Skin epidermis (tissue), 12 donors: ENCODE results near the gene PTPRN2.

ENCODE experiments used
- H3K27ac ChIP-seq, 21 experiments: fragments of 200-600 bp; sonication (generic) in 11 of 21; one replicate each; pipeline ENCODE4 v1.5.0; 2020; ENCODE audit warnings: mild to moderate bottlenecking in 3 of 21, inconsistent platforms in 2 of 21, moderate library complexity in 2 of 21
- H3K4me3 ChIP-seq, 7 experiments: fragments of 200-600 bp; sonication (generic) in 2 of 7; one replicate each; pipeline ENCODE4 v1.5.0; 2020; ENCODE audit warnings: inconsistent platforms in 2 of 7, mild to moderate bottlenecking in 2 of 7, moderate library complexity in 1 of 7

The PTPRN2 gene

DNA sequence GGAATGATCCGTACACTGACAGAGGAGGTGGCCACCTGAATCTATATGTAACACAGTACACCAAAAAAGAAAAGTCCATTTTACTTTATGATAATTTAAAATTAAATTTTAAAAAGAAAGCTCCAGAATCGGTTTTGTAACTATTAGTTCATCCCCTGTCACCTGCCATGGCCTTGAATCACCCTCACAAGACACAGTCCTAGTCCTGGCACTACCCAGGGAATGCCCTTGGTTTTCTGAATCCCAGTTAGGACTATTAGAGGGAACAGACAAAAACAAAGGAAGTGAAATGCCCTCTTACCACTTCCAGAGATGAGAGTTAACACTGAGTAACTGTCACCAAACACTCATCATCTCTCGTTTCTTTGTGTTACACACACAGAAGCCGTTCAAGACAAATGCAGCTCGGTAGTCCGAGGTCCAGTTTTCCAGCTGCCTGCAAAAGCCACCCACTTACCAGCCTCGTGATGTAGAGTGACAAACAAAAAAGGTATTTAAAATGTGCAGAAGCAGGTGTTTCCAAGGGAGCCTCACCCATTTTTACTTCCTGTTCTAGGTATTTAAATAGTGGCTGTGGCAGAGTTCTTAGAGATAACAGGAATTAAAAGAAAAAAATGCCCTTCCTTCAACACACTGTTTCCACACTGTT lies 6.1 kb downstream of the PTPRN2 start:
- Histone ChIP-seq H3K27ac (no peak overlapping the region), H3K4me3 (no peak overlapping the region)

DNA sequence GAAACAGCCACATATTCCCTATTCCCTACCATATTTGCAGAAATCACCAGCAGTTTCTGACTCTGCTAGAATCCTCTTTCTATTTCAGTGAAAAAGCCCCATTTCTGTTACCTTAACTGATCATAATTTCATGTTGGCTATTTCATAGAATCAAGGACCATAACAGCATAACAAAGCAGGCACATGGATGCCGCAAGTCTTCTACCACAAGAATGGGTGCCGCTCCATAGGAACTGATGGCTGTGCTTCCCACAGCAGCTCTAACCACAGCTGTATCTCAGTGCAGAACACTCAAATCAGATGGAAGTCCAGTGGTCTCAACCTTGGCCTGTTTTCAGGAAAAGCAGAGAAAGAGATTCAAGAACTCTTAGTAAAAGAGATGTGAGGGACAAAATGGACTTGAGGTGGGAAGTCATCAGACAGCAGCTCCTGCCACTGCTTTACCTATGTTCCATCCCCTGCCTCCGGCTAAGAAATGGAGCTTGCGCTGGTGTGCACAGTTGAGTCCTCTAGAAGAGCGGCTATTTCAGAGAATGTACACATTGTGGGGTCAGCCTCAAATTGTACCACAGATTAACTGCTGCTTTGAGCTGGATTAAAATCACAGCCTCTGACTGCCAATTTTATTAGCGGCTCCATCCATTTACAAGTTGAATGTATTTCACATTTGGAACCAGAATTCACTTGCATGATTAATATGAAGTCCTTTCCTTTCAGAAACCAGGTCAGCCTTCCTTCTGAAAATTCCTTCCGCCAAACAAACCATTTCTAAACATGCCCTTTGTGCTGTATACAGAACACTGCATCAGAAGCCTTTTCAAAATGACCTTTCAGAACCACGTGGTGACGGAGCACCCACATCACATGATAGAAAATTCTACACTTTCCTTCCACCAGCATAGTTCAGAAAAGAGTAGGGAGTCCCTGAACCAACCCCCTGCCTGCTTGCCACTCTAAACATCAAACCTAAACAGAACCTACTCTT lies 7.7 kb downstream of the PTPRN2 start:
- H3K4me3 ChIP-seq: no peak overlapping the region
- H3K27ac ChIP-seq: no peak overlapping the region

DNA sequence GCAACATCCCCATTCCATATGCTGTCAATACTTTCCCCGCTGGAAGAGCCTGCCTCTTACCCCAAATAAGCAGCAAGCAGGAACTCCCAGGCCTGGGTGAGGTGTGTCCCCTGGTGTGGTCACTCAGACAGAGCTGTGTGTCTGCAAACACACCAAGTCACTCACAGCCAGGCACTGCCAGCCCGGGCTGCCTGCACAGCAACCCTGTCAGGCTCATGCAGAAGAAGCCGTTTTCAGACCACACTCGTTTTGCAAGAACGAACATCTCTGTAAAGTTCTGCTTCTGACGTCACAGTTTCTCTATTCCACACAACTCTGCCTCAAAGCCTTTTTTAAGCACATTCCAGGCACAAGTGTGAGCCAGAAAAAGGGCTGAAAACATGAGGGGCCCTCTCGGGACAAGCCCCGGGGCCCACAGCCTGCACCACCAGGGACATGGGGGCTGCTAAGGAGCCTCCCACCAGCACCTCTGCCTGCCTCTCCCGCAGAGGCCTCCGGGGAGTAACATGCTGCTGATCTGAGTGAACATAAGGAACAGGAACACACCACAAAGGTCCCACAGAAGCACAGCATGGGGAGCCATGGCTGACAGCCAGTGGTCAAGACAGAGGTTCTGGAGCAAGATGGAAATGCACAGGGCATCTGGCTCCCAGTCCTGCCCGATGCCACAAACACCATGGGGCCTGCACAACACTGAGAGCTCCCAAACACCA lies 11.4 kb downstream of the PTPRN2 start:
- Histone ChIP-seq H3K27ac (no peak overlapping the region), H3K4me3 (no peak overlapping the region)

DNA sequence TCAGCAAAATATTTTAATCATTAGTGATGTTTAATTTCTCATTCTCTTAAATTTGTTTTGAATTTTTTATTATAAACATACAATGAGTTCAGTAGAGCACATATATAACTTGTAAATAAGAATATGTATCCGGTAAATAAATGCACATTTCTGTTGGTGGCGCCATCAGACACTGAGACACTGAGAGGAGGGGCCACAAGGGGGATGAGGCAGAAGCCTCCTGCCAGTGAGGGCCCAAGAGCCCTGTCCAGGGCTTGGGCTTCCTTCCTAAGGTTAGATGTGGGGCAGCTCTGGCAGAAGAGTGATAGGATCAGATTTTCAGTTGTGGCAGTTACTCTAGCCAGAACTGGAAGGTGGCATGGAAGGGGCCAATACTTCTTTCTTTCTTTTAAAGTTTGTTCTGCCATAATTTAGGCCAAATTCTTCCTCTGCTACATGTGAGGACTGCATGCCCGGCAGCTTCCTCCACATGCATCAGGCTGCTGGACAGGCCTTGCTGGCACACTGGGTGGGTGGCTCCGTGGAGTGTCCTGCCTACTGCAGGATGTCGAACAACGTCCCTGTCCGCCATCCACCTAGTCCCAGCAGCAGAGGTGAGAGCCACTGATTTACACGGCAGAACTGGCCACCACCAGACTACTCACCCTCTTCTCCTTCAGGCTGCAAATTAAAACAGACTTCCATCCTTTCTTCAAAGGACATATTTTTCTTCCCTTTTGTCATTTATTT lies 13.2 kb downstream of the PTPRN2 start:
- no peak overlapping the region for H3K27ac ChIP-seq
- no peak overlapping the region for H3K4me3 ChIP-seq

DNA sequence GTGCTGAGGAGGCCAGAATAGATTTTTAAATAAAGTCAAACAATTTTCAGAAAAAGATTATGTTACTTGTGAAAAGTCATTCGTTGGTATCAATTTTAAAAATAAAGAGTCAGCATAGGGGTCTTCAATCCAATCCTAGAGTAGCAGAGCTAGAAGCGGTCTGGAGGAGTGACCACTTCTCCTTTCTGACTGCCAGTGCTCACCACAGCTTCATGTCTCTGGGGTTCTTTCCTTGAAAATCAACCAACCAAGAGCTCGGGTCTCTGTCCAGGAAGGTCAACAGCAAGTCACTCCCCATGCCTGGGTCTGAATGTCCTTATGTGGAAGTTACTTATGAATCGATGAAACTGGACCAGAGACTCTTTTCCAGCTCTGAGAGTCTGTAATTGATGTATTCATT lies 14.3 kb downstream of the PTPRN2 start:
- no peak overlapping the region for H3K27ac ChIP-seq
- H3K4me3 ChIP-seq: no peak overlapping the region

DNA sequence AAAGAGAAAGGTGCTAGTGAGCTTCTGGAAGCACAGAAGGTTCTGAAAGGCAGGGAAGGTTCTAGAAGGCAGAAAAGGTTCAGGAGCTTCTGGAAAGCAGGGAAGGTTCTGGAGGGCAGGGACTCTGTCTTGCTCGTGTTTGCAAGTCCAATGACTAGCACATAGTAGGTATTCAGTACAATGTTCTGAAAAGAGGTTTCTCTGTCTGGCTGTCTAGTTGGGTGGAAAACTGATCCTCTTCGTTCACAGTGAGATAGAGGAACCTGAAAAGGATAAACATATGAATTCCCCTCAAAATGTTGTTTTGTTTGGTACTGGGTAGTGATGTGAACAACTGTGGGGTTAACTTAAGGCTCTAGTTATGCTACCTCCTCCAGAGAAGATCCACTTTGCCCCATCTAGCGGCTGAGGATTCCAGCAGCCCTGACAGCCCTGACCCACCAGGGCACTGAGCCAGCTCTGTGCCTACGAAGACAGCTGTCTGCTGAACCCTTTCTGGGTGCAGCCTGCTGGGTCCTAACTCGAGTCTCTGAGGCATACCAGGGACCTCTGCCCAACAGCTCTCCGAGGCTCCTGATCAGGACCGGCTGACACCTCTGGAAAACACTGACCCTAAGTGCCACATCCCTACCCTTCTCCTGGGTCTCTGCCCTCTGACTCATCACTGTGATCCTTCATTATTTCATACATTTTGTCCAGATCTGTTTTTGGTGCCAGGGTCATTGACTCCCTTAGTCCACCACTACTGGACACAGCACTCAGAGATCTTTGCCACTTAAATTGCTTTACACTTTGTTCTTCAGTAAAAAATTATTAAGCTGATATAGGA lies 15.4 kb downstream of the PTPRN2 start:
- Histone ChIP-seq H3K27ac (no peak overlapping the region), H3K4me3 (no peak overlapping the region)

DNA sequence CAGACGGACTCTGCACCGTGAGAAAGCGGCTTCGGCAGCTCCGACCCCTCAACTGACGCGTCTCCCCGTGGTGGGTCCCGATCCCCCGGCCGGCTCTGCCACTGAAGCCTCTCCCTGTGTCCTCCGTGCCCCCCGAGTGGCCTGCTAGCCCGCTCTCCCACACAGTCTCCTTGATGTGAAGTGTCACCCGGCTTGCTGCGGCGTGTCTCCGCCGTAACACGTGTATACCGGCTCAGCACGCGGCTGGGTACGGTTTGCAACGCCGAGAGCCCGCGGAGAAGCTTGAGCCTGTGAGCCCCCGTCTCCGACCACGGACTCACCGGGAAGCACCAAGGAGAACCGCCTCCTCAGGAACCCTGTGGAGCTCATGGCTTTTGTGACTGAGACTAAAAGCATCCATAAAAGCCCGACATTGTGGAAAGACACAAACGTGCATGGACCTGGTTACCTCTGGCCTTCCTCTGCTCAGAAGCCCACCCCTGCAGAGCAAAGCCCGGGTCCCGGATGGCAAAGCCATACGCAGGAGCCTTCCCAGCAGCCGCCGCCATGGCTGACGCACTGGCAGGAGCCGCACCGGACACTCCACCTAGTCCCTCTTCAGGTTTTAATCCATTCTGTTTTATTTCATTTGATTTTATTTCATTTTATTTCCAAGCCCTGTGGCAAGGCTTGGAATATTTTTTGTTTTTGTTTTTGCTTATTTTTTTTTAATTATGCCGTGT lies 17.0 kb downstream of the PTPRN2 start:
- Histone ChIP-seq H3K4me3 (no peak overlapping the region), H3K27ac (no peak overlapping the region)

DNA sequence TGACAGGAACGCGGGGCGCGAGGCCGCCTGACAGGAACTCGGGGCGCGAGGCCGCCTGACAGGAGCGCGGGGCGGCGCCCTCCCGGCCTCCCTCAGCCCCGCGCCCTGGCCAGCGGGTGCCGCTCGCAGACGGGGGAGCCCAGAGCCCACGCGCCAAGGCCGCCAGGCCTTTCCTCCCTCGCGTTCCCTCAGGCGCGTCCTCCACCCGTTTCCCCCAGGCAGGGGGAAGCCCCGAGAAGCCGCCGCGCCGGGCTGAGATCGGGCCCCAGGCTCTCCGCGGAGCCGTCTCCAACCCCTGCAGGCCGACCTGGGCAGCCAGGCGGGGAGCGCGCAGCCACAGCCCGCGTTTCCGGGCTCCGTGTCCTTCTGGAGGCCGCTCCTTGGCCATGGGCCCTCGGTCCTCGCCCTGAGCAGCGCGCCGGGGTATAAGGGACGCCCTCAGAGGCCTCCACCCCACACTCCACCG lies 17.7 kb downstream of the PTPRN2 start:
- H3K4me3 ChIP-seq: no peak overlapping the region

DNA sequence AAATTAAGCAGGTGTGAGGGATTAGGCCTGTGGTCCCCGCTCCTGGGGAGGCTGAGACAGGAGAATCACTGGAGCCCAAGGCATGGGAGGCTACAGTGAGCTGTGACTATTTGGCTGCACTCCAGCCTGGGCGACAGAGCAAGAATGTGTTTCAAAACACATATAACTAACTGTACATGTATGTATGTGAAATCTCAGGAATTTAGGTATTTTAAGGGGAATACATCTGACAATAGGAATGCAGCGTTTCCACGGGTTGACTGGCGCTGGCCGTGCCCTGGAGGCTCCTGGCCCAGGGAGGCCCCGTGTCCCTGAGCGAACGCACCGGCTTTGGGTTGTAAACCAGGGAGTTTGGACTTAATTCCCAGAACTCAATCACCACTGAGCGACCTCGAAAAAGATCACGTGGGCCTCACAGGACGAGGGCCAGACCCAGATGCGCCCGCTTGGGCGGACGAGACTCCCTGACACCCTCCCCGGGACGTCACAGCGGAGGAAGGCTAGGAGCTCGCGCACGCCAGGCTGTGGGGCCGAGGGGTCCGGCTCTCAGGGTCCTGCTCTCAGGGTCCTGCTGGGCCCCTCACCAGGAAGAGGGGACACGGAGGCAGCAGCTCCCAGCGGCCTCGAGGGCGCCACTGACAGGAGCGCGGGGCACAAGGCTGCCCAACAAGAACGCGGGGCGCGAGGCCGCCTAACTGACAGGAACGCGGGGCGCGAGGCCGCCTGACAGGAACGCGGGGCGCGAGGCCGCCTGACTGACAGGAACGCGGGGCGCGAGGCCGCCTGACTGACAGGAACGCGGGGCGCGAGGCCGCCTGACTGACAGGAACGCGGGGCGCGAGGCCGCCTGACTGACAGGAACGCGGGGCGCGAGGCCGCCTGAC lies 18.4 kb downstream of the PTPRN2 start:
- no peak overlapping the region for H3K4me3 ChIP-seq
- H3K27ac ChIP-seq: no peak overlapping the region

More for the DNA sequence above, 17.7 kb downstream of the PTPRN2 start:
- no peak overlapping the region for H3K27ac ChIP-seq

DNA sequence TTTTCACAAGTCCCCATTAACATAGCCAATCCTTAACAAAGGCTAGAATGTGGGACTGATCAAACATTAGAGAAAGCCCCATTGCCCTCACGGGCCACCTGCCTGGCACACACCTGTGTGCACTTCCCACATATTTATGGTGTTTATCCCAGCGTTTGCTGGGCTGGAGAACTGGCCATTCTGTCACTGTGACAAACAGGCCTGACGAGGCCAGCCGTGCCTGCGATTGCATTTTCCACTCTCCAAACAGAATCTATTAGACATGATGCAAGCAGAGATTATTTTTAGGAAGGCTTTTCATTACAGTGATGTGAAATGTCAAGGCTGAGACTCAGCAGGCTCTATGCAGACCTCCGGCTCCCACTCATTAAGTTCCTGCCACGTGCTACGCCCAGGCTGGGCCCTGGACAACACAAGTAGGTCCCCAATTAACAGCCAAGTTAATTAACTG lies 20.4 kb downstream of the PTPRN2 start:
- Histone ChIP-seq H3K27ac (no peak overlapping the region), H3K4me3 (no peak overlapping the region)

DNA sequence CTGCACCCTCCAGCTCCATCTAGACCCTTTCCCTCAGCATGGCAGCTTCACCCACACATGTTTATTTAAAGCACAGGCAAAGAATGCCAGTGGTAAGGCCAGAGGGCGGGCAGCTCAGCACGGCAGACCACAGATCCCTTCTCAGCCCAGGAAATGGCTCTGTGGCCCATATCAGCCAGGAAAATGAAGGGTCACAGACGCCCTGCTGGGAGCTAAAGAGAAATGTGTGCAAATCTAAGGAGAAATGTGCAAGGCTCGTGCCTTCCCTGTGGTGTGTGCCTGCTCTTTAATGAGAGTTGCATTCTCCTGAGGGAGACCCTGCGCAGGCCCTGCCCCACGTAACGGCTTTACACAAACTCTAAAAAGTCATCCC lies 23.0 kb downstream of the PTPRN2 start:
- no peak overlapping the region for H3K4me3 ChIP-seq
- H3K27ac ChIP-seq: no peak overlapping the region

DNA sequence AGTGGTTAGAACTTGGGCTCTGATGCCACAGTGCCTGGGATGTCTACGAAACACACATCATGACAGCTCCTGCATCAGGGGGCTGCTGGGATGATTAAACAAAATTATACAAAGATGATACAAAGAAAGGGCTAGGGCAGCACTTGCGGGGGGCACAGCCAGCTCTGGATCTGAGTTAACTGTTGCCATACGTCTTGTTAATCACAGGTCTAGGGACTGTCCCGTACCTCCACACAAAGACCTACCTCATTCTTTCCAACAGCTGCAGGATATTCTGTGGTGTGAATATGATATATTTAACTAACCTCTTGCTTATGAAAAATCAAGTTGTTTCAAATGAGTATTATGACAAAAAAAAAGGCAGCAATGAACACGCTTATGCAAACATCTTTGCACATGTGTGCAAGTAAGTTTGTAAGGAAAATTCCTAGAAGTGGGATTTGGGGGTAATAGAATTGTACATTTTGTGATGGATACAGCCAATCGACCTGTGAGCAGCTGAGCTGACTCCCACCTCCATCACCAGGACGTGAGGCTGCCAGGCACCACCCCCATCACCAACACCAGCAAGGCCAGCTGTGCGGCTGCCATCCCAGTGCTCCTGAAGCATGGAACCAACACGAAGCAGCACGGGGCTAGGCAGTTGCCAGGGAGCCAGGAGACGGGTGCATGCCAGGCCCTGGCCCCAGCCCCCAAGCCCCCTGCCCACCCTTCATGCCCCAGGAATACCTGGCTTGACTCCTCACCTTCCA lies 23.5 kb downstream of the PTPRN2 start:
- no peak overlapping the region for H3K4me3 ChIP-seq

DNA sequence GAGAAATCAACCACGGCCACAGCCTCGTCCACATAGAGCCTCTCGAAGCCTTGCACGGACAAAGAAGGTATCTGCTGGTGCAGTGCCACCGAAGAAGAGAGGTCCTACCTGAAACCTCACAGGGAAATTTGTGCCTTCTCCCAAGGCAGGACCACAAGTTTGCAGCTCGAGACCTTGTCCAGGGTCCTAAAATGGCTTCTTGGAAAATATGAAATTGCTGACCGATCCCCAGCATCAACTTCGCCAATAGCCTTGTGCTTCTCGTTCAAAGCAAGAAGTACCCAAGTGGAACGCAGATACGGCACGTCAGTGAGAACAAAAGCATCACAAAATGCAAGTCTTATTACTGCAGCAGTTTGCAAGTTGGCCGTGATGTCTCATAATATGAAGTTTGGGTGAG lies 24.6 kb downstream of the PTPRN2 start:
- no peak overlapping the region for H3K27ac ChIP-seq
- H3K4me3 ChIP-seq: no peak overlapping the region

More for the DNA sequence above, 23.5 kb downstream of the PTPRN2 start:
- no peak overlapping the region for H3K27ac ChIP-seq

DNA sequence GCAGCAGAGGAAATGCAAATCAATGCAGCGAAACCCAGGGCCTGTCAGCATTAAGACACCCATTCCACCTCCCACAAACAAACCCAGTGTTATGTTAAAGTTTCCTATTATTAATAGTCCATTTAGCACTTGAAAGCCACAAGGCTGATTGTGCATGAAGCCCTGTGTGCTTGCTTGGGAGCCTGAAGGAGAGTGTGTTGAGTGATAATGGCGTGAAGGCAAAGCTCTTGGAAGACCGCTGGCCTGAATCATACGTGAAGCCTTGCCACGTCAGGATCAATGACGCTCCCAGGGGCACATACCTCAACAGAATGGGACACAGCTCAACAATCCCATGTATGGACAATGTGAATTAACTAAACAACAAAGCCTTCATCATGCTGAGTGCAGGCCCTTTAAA lies 25.1 kb downstream of the PTPRN2 start:
- H3K4me3 ChIP-seq: no peak overlapping the region
- no peak overlapping the region for H3K27ac ChIP-seq

DNA sequence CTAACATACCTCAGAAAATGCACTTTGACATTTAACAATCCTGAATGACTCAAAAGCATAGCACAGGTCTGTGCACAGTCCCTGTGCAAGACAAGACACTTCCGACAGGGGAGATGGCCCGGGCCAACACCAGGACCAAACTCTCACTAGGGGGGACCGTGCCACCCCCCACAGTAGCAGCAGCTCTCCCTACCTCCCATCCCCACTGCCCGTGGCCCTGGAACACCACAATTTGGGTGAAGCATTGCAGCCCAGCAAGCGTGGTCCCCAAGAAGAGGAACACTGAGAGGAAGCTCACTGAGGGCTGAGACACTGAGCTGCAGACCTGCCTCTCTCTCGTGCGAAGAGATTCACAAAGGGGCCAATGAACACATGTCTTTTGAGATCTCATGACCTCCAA lies 26.0 kb downstream of the PTPRN2 start:
- H3K4me3 ChIP-seq: no peak overlapping the region
- H3K27ac ChIP-seq: no peak overlapping the region

DNA sequence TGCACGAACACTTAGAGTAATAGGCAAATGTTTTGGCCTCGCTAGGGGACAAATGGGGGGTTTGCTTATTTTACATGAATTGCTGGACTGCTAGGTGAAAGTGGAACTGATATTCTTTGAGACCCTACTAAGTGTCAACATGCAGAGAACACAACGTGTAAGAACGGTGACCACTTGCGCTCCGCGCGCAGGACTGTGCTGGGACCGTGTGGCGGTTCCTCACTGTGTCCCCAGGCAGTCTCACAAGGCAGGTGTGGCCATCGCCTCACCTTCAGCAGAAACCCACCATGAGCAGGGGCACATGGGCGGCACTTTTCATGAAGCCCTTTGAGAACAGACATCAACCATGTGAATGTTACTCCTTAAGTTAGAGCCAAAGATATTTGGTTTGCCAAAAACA lies 27.2 kb downstream of the PTPRN2 start:
- no peak overlapping the region for H3K4me3 ChIP-seq
- H3K27ac ChIP-seq: no peak overlapping the region

DNA sequence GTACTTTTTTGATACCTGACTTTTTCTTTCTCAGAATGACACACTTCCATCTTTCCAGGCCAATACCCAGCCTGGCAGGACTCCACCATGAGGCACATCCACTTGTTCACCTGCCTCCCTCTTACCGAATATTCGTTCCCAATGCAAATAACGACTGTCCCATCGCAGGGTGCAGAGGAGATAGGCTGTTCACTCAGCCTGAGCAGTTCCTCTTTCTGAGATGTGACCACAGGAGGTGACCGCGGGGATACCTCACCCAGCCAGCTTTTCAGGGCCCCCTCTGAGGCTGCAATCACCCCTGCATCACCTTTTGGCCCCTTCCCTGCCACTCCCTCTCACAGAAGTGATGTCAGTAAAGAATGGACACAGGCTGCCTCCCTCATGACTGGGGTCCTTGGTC lies 28.3 kb downstream of the PTPRN2 start:
- no peak overlapping the region for H3K27ac ChIP-seq
- H3K4me3 ChIP-seq: no peak overlapping the region
